HepG2 (cell line): ENCODE measurements around the gene COA3. TPM values are rescaled to one million over a fixed set of nuclear protein-coding genes. Genes with fewer than 3 reads are reported as not detected.

Source experiments
- ASH2L ChIP-seq: fragments of 300-600, 200-600 bp; sonication (generic); IDR thresholded peaks from 2 replicates; pipeline ENCODE4 v1.7.0; 2017; ENCODE audit warnings: low read depth, mild to moderate bottlenecking, moderate library complexity, mixed read lengths, low read length; ENCODE audit not compliant: insufficient read length
- CREB1 ChIP-seq, 2 experiments: fragments of 450-650 bp in 1 of 2; IDR thresholded peaks; 2 replicates each; pipeline ENCODE4 v1.6.1; 2016 to 2017; ENCODE audit warnings: control low read depth in 1 of 2, mild to moderate bottlenecking in 1 of 2, missing compliant biosample characterization in 1 of 2, missing genetic modification characterization in 1 of 2
- ELF4 ChIP-seq: sonication (generic); formaldehyde crosslinking; IDR thresholded peaks from 2 replicates; pipeline ENCODE4 v1.5.0; 2020; ENCODE audit warnings: missing genetic modification reagents, mild to moderate bottlenecking, moderate library complexity, borderline replicate concordance
- FOSL2 ChIP-seq: sonication (generic); formaldehyde crosslinking; IDR thresholded peaks from 2 replicates; pipeline ENCODE4 v1.4.0; 2020; ENCODE audit warnings: missing genetic modification reagents
- FOXK1 ChIP-seq: sonication (generic); formaldehyde crosslinking; IDR thresholded peaks from 2 replicates; pipeline ENCODE4 v1.4.0; 2020; ENCODE audit warnings: low read depth, missing genetic modification reagents, borderline replicate concordance
- IKZF1 ChIP-seq: fragments of 450-650 bp; IDR thresholded peaks from 2 replicates; pipeline ENCODE4 v1.7.1; 2016
- NBN ChIP-seq: fragments of 450-650 bp; conservative IDR thresholded peaks from 2 replicates; pipeline ENCODE4 v1.6.1; 2017
- SP5 ChIP-seq: IDR thresholded peaks from 2 replicates; pipeline ENCODE4 v1.6.1; 2016; ENCODE audit warnings: low read depth, borderline replicate concordance
- SRY ChIP-seq: sonication (generic); formaldehyde crosslinking; IDR thresholded peaks from 2 replicates; pipeline ENCODE4 v1.8.0; 2022; ENCODE audit warnings: mild to moderate bottlenecking, missing genetic modification reagents
- ZBTB40 ChIP-seq, 2 experiments: fragments of 450-650 bp in 1 of 2; sonication (generic) in 1 of 2; formaldehyde crosslinking in 1 of 2; IDR thresholded peaks; 2 replicates each; pipeline versions ENCODE4 v1.6.1 to v1.8.0; 2016 to 2022; ENCODE audit warnings: antibody characterized with exemption in 1 of 2, mild to moderate bottlenecking in 1 of 2, missing genetic modification reagents in 1 of 2
- ZFP36 ChIP-seq: fragments of 150-350 bp; IDR thresholded peaks from 2 replicates; pipeline ENCODE4 v1.6.1; 2018; ENCODE audit warnings: borderline replicate concordance, low read length, low read depth; ENCODE audit not compliant: partially characterized antibody
- ZNF124 ChIP-seq: sonication (generic); formaldehyde crosslinking; IDR thresholded peaks from 2 replicates; pipeline ENCODE4 v1.4.0; 2020; ENCODE audit warnings: missing genetic modification reagents
- ZNF432 ChIP-seq: sonication (generic); formaldehyde crosslinking; IDR thresholded peaks from 2 replicates; pipeline ENCODE4 v1.5.0; 2020; ENCODE audit warnings: missing genetic modification reagents, mild to moderate bottlenecking, borderline replicate concordance
- ZNF530 ChIP-seq: sonication (generic); formaldehyde crosslinking; IDR thresholded peaks from 2 replicates; pipeline ENCODE4 v1.5.0; 2020; ENCODE audit warnings: low read depth, mild to moderate bottlenecking, missing genetic modification reagents
- ZNF567 ChIP-seq: sonication (generic); formaldehyde crosslinking; IDR thresholded peaks from 2 replicates; pipeline ENCODE4 v1.8.1; 2023; ENCODE audit warnings: mild to moderate bottlenecking, missing genetic modification reagents, borderline replicate concordance
- ZNF576 ChIP-seq: sonication (generic); formaldehyde crosslinking; IDR thresholded peaks from 2 replicates; pipeline ENCODE4 v1.4.0; 2020; ENCODE audit warnings: mild to moderate bottlenecking, missing genetic modification reagents
- ZNF749 ChIP-seq: sonication (generic); formaldehyde crosslinking; IDR thresholded peaks from 2 replicates; pipeline ENCODE4 v1.8.0; 2022; ENCODE audit warnings: mild to moderate bottlenecking, missing genetic modification reagents, moderate library complexity, borderline replicate concordance
- polyA plus RNA-seq, 8 experiments: library from polyadenylated mRNA; depleted of rRNA in 3 of 8; stranded (reverse) in 7 of 8; unstranded in 1 of 8; fragments of >200 nt; fragmentation: Illumina TruSeq in 4 of 8; extraction: Trizol in 4 of 8; gene quantifications; 2 replicates each; pipeline versions ENCODE4 v1.2.1 to v1.2.3, GENCODE V29; 2011 to 2016; ENCODE audit warnings: low read depth in 4 of 8, missing spikeins in 1 of 8, mixed read lengths in 1 of 8; ENCODE audit not compliant: insufficient read depth in 1 of 8
- total RNA-seq, 5 experiments: library from RNA; depleted of rRNA; stranded (reverse); fragments of >200 nt; fragmentation: Illumina TruSeq; extraction: Trizol; gene quantifications; 2 replicates each; pipeline ENCODE4 v1.2.3, GENCODE V29; 2016; ENCODE audit warnings: low read depth in 1 of 5
- TF ChIP-seq, protein P1 (sequence below): sonication (generic); formaldehyde crosslinking; IDR thresholded peaks from 2 replicates; pipeline ENCODE4 v1.5.0; 2020; ENCODE audit warnings: missing genetic modification reagents, mild to moderate bottlenecking, borderline replicate concordance

Gene COA3
- total and polyA plus RNA-seq, 2 of the 13 experiments (the other 11 are each of a cell fraction or from before 2014, with no cell fraction given): 133 to 202 TPM

DNA sequence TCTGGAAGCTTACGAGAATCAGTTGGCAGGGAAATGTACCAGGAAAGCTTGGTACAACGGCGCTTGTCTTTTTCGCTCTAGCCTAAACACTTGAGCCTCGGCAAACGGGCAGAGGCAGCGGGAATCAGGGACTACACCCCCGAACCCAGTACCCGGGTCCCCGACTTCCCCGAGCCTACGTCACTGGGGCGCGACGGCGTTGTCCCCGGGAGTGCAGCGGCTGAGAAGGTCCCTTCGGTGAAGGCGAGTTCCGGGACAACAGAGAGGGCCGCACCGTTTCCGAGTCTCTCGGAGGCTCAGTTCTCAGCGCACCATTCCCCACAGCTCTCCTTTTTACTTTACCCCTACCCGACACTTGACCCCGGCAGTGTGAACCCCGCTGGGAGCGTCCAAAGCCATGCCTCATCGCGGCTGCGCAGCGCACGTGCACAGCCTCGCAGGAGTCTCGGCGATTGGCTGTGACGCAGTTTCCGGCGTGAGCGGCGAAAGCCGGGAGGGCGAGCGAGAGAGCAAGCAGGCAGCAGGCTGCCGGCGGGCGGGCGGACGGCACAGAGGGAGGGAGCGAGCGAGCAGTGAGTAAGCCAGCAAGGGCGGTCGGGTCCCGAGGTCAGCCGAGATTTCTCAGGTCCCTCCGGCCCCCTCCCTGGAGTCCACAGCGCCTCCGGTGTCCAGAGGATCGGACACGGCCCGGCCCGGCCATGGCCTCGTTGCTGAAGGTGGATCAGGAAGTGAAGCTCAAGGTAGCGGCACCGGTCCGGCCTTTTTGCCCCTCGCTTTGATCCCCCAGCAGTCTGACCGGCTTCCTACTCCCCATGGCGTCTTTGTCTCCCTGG, 34.6 kb upstream of the COA3 start, which contains the start of gene PSME3 (continued):
- TF ChIP-seq FOXK1 (CRISPR knock-in tag) (peak; percentile 97), ZNF530 (CRISPR knock-in tag) (peak; percentile 7; the same call in 1 of the 2 replicates), SP5 (CRISPR knock-in tag) (no peak; the same call in 1 of the 2 replicates), ZNF576 (CRISPR knock-in tag) (no peak), ZNF124 (CRISPR knock-in tag) (no peak; the same call in 1 of the 2 replicates), ZNF432 (CRISPR knock-in tag) (0 out of 2 replicates have a peak, but pooled peaks have one; percentile 40), ELF4 (peak; percentile 80; the same call in 1 of the 2 replicates), SRY (CRISPR knock-in tag) (peak; percentile 92), IKZF1 (no peak), ZBTB40 (IDR thresholded peaks at IDR 0.05) (peak; percentile 78), ZBTB40 (CRISPR knock-in tag; IDR thresholded peaks at IDR 0.05) (peak; percentile 95), NBN (no peak), ZFP36 (no peak), ZNF567 (CRISPR knock-in tag) (no peak; the same call in 1 of the 2 replicates), ASH2L (peak; percentile 99), FOSL2 (CRISPR knock-in tag) (peak; percentile 57; the same call in 1 of the 2 replicates), CREB1 (IDR thresholded peaks at IDR 0.05) (peak; percentile 97), CREB1 (CRISPR knock-in tag; IDR thresholded peaks at IDR 0.05) (peak; percentile 99), ZNF749 (CRISPR knock-in tag) (peak; percentile 71; the same call in 1 of the 2 replicates)
- TF ChIP-seq, protein P1, sequence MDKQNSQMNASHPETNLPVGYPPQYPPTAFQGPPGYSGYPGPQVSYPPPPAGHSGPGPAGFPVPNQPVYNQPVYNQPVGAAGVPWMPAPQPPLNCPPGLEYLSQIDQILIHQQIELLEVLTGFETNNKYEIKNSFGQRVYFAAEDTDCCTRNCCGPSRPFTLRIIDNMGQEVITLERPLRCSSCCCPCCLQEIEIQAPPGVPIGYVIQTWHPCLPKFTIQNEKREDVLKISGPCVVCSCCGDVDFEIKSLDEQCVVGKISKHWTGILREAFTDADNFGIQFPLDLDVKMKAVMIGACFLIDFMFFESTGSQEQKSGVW: no peak
